GM12878 (cell line): ENCODE measurements around the gene NDUFAB1. TPM values are rescaled to one million over a fixed set of nuclear protein-coding genes. Genes with fewer than 3 reads are reported as not detected.

Experiments used
- ATAC-seq: fragments of 200-7000 bp; cut with Tn5 transposase; 3 replicates; pipeline ENCODE4 v1.9.1; 2020; ENCODE audit warnings: mild to moderate bottlenecking, moderate library complexity
- BruUV-seq: library from RNA; stranded (reverse); fragments of 400-500 nt; replicated peaks from 2 replicates; lab custom pipeline; 2021; lab: Mats Ljungman, UMichigan
- CTCF ChIA-PET: fragments of 300-600 bp; sonication (Branson Sonifier 250); formaldehyde crosslinking; extraction: SDS; loops from one replicate; lab custom pipeline; 2021; ENCODE audit warnings: inconsistent platforms; lab: Yijun Ruan, JAX
- POLR2A ChIA-PET: fragments of 350-600 bp; formaldehyde crosslinking; extraction: SDS; loops from one replicate; lab custom pipeline; 2021; ENCODE audit warnings: inconsistent platforms; lab: Charles Lee
- RAD21 ChIA-PET: fragments of 300-600 bp; sonication (Branson Sonifier 250); formaldehyde crosslinking; loops from one replicate; lab custom pipeline; 2023; ENCODE audit warnings: antibody characterized with exemption; ENCODE audit not compliant: unreplicated experiment; lab: Charles Lee
- SMC1A ChIA-PET: fragments of 300-600 bp; sonication (Branson Sonifier 250); formaldehyde crosslinking; loops from one replicate; lab custom pipeline; 2023; ENCODE audit not compliant: unreplicated experiment, uncharacterized antibody; lab: Charles Lee
- DNase-seq: peaks from one replicate; pipeline ENCODE4 v3.0.0-alpha.2; 2011; ENCODE audit warnings: low read depth, low spot score
- FAIRE-seq: peaks from 3 replicates; lab custom pipeline; 2011; peaks lifted over from hg19 to GRCh38; lab: Jason Lieb, UNC
- H2AFZ ChIP-seq: 2 replicates; pipeline ENCODE4 v1.6.0; 2011; ENCODE audit warnings: low read depth, low read length, control low read depth; ENCODE audit not compliant: control insufficient read depth
- H3K27ac ChIP-seq: 2 replicates; pipeline ENCODE4 v1.5.1; 2011; ENCODE audit warnings: control low read depth; ENCODE audit not compliant: control insufficient read depth, insufficient read depth
- H3K27me3 ChIP-seq, 2 experiments: replicated peaks in 1 of 2; 2 replicates each; pipeline versions ENCODE4 v1.6.0 to v1.6.1; 2011; ENCODE audit warnings: low read length in 1 of 2; ENCODE audit not compliant: control insufficient read depth in 2 of 2, insufficient read depth in 2 of 2
- H3K36me3 ChIP-seq, 2 experiments: 2 replicates each; pipeline ENCODE4 v1.5.1; 2011; ENCODE audit warnings: low read length in 1 of 2; ENCODE audit not compliant: control insufficient read depth in 2 of 2, insufficient read depth in 2 of 2
- H3K4me1 ChIP-seq: 2 replicates; pipeline ENCODE4 v1.6.1; 2011; ENCODE audit warnings: mild to moderate bottlenecking, low read length, moderate library complexity, mixed read lengths; ENCODE audit not compliant: control insufficient read depth, insufficient read depth
- H3K4me2 ChIP-seq: 2 replicates; pipeline ENCODE4 v1.6.0; 2011; ENCODE audit warnings: control low read depth; ENCODE audit not compliant: control insufficient read depth, insufficient read depth
- H3K4me3 ChIP-seq: fragments of 200-600 bp; sonication (generic); 2 replicates; pipeline ENCODE4 v1.5.1; 2016
- H3K79me2 ChIP-seq: 2 replicates; pipeline ENCODE4 v1.6.0; 2011; ENCODE audit warnings: low read length; ENCODE audit not compliant: control insufficient read depth, insufficient read depth
- H3K9ac ChIP-seq: 2 replicates; pipeline ENCODE4 v1.8.0; 2011; ENCODE audit warnings: low read length, control low read depth, mixed read lengths; ENCODE audit not compliant: control insufficient read depth, insufficient read depth
- H3K9me3 ChIP-seq: replicated peaks from 3 replicates; pipeline ENCODE4 v1.5.1; 2011; ENCODE audit warnings: mild to moderate bottlenecking, low read length; ENCODE audit not compliant: control insufficient read depth, insufficient read depth
- H4K20me1 ChIP-seq: 2 replicates; pipeline ENCODE4 v1.6.0; 2011; ENCODE audit not compliant: control insufficient read depth, insufficient read depth
- ATF2 ChIP-seq: IDR thresholded peaks from 2 replicates; pipeline ENCODE4 v1.6.1; 2012; ENCODE audit warnings: low read length, inconsistent platforms
- ATF3 ChIP-seq: IDR thresholded peaks from 2 replicates; pipeline ENCODE4 v1.6.1; 2011; ENCODE audit warnings: low read depth, mild to moderate bottlenecking, low read length, moderate library complexity, borderline replicate concordance; ENCODE audit errors: extremely low read depth
- EP300 ChIP-seq, 2 experiments: fragments of 150-350 bp in 1 of 2; IDR thresholded peaks; 2 replicates each; pipeline ENCODE4 v1.6.1; 2011 to 2012; ENCODE audit warnings: low read depth in 2 of 2, low read length in 2 of 2, borderline replicate concordance in 1 of 2, improper control_type of control experiment in 1 of 2, inconsistent platforms in 1 of 2; ENCODE audit not compliant: control insufficient read depth in 1 of 2
- IKZF2 ChIP-seq, 2 experiments: fragments of 450-650 bp; IDR thresholded peaks; 2 replicates each; pipeline ENCODE4 v1.6.1; 2017; ENCODE audit warnings: mild to moderate bottlenecking in 2 of 2, moderate library complexity in 2 of 2
- IRF3 ChIP-seq: fragments of 450-650 bp; IDR thresholded peaks from 2 replicates; pipeline ENCODE4 v1.6.1; 2014; ENCODE audit warnings: mild to moderate bottlenecking
- KLF5 ChIP-seq: fragments of 450-650 bp; IDR thresholded peaks from 2 replicates; pipeline ENCODE4 v1.6.1; 2014; ENCODE audit warnings: mild to moderate bottlenecking; ENCODE audit not compliant: partially characterized antibody
- MLLT1 ChIP-seq: fragments of 450-650 bp; IDR thresholded peaks from 2 replicates; pipeline ENCODE4 v1.6.1; 2016; ENCODE audit warnings: mild to moderate bottlenecking
- NFIC ChIP-seq: IDR thresholded peaks from 2 replicates; pipeline ENCODE4 v1.6.1; 2012; ENCODE audit warnings: low read depth, mild to moderate bottlenecking, inconsistent platforms, low read length, moderate library complexity
- NFYA ChIP-seq: IDR thresholded peaks from 2 replicates; pipeline ENCODE4 v1.6.1; 2011; ENCODE audit warnings: low read depth, mild to moderate bottlenecking, low read length, improper control_type of control experiment, borderline replicate concordance
- NFYB ChIP-seq: IDR thresholded peaks from 2 replicates; pipeline ENCODE4 v1.6.1; 2011; ENCODE audit warnings: low read depth, mild to moderate bottlenecking, low read length, improper control_type of control experiment, moderate library complexity; ENCODE audit not compliant: insufficient read depth
- RELB ChIP-seq: fragments of 450-650 bp; IDR thresholded peaks from 2 replicates; pipeline ENCODE4 v1.6.1; 2017; ENCODE audit warnings: low read depth, mild to moderate bottlenecking, moderate library complexity
- SIX5 ChIP-seq: IDR thresholded peaks from 2 replicates; pipeline ENCODE4 v1.6.1; 2011; ENCODE audit warnings: mild to moderate bottlenecking, low read depth, low read length, moderate library complexity; ENCODE audit not compliant: severe bottlenecking
- SMAD1 ChIP-seq: fragments of 450-650 bp; IDR thresholded peaks from 2 replicates; pipeline ENCODE4 v1.6.1; 2018; ENCODE audit warnings: mild to moderate bottlenecking, low read depth; ENCODE audit not compliant: partially characterized antibody
- WRNIP1 ChIP-seq: IDR thresholded peaks from 2 replicates; pipeline ENCODE4 v1.6.1; 2011; ENCODE audit warnings: low read depth, low read length, improper control_type of control experiment, borderline replicate concordance
- WGBS: methylation state at CpG from one replicate; pipeline ENCODE4 v1.1.6; 2016; ENCODE audit warnings: low lambda C conversion rate; ENCODE audit not compliant: insufficient replicate concordance, insufficient coverage; ENCODE audit errors: missing lambda C conversion rate; 5-methylcytosine and 5-hydroxymethylcytosine counted together
- in situ Hi-C: fragments of 300-500 bp; cut with MboI; formaldehyde crosslinking; loops from 9 replicates; pipeline ENCODE4 v1.14.3; 2018; ENCODE audit warnings: mixed read lengths
- intact Hi-C: fragments of 100-400 bp; cut with micrococcal nuclease; formaldehyde crosslinking; loops from one replicate; pipeline ENCODE4 v1.14.2; 2022; ENCODE audit not compliant: unreplicated experiment
- polyA plus RNA-seq, 11 experiments: library from polyadenylated mRNA; depleted of rRNA in 4 of 11; unstranded in 6 of 11; stranded (reverse) in 5 of 11; fragments of >200 nt; fragmentation: Nextera tagmentation in 4 of 11; fragmentation: Illumina TruSeq in 1 of 11; extraction: Ambion mirVana in 4 of 11; extraction: Trizol in 1 of 11; gene quantifications; 1 replicate in 1 of 11; 2 replicates in 10 of 11; pipeline versions ENCODE4 v1.2.1 to v1.2.3, GENCODE V29; 2011 to 2016; ENCODE audit warnings: inconsistent platforms in 2 of 11, missing spikeins in 2 of 11, low read depth in 1 of 11
- total RNA-seq, 4 experiments: library from RNA; depleted of rRNA in 3 of 4; stranded (reverse); fragments of >200 nt in 3 of 4; fragmentation: Illumina TruSeq in 1 of 4; extraction: Trizol in 1 of 4; gene quantifications; 2 replicates each; pipeline versions ENCODE4 v1.2.1 to v1.2.3, GENCODE V29; 2013 to 2021

Gene NDUFAB1
- total and polyA plus RNA-seq, 10 of the 15 experiments (the other 5 are each of a cell fraction or from before 2014, with no cell fraction given) = 79.9 to 584 (median 231) TPM

GRCh38 chr16:23640931-23641765 is 45.0 kb upstream of the NDUFAB1 start, which contains the start of the genes DCTN5 and PALB2:
DCTN5 (plus strand) TSS chr16:23641466; CDS start chr16:23641543, 77 bp downstream.
PALB2 (minus strand) TSS chr16:23641310; CDS start chr16:23641157, 153 bp downstream.
- no TSS peak for BruUV-seq
- Histone ChIP-seq H3K27ac (peak within 1 kb of the TSS; percentile 84), H3K4me3 (peak within 1 kb of the TSS; percentile 92), H3K27me3 (no peaks in the 10 kb centered on the region), H3K79me2 (peaks cover 43% of the 10 kb centered on the region), H4K20me1 (no peaks in the 10 kb centered on the region), H3K9ac (peak within 1 kb of the TSS; percentile 89), H2AFZ (peak within 1 kb of the TSS; percentile 85), H3K4me2 (peak within 1 kb of the TSS; percentile 92), H3K36me3 (peaks cover 0 to 12% of the 10 kb centered on the region in 2 experiments; a peak in 2 of 4 replicates), H3K9me3 (no peaks in the 10 kb centered on the region), H3K4me1 (peaks cover 3% of the 10 kb centered on the region; the same call in 1 of the 2 replicates)
- peak; percentile 83 for DNase-seq
- SMC1A ChIA-PET = interaction anchor here (0.8 to 1.6 kb wide), 6 partner anchors 11 to 39 kb away, joined by 3 read pairs; partner anchors contain the start of gene PLK1
- in situ Hi-C loops (no loop called here), intact Hi-C loops (loop anchor here (1.0 to 10.0 kb wide), 3 partner anchors 36 to 894 kb away; partner anchors contain the start of genes EARS2, PLK1, RBBP6 and UBFD1)
- RAD21 ChIA-PET = interaction anchor here (1.1 to 1.2 kb wide), 2 partner anchors 11 to 12 kb away, joined by 3 read pairs; no protein-coding TSS in a partner anchor
- peak; percentile 94 for FAIRE-seq
- WGBS = 1% methylated on average over 56 of the region's 64 CpGs
- POLR2A ChIA-PET = interaction anchor here (0.6 to 1.3 kb wide), 3 partner anchors 36 to 50 kb away, joined by 3 to 7 read pairs (median 4); partner anchors contain the start of gene PLK1
- CTCF ChIA-PET = interaction anchor here (0.5 to 1.2 kb wide), 4 partner anchors 22 to 374 kb away, joined by 3 read pairs; no protein-coding TSS in a partner anchor
- peak; percentile 96 for ATAC-seq
- TF ChIP-seq IKZF2 (IDR thresholded peaks at IDR 0.05) (no peak; a peak in 2 of 4 replicates), SMAD1 (no peak), WRNIP1 (no peak), RELB (peak; percentile 96), IRF3 (peak; percentile 67; the same call in 1 of the 2 replicates), KLF5 (peak; percentile 88), NFYB (peak; percentile 59; the same call in 1 of the 2 replicates), ATF2 (no peak), EP300 (IDR thresholded peaks at IDR 0.05; ENCODE audit: borderline replicate concordance in 1 of 2, control insufficient read depth in 1 of 2, low read depth in 2 of 2, low read length in 2 of 2) (no peak), MLLT1 (peak; percentile 100), SIX5 (peak; percentile 64), ATF3 (peak; percentile 62; the same call in 1 of the 2 replicates), NFYA (no peak), NFIC (no peak; the same call in 1 of the 2 replicates)
